GM23338 (cell line): ENCODE measurements around the gene SMG6.

Experiments used
- CTCF ChIP-seq, 2 experiments: fragments of 200-600 bp in 1 of 2; sonication (generic) in 1 of 2; conservative IDR thresholded peaks; 2 replicates each; pipeline versions ENCODE4 v1.5.1 to v1.6.1; 2016 to 2017; ENCODE audit warnings: antibody characterized with exemption in 2 of 2, low read depth in 2 of 2, mild to moderate bottlenecking in 2 of 2, moderate library complexity in 1 of 2
- EZH2 ChIP-seq: fragments of 200-600 bp; sonication (generic); IDR thresholded peaks from one replicate; pipeline ENCODE4 v1.8.0; 2017; ENCODE audit warnings: antibody characterized with exemption, mild to moderate bottlenecking, low read depth; ENCODE audit not compliant: unreplicated experiment
- EZH2phosphoT487 ChIP-seq: fragments of 200-600 bp; sonication (generic); IDR thresholded peaks from one replicate; pipeline ENCODE4 v1.8.1; 2018; ENCODE audit warnings: antibody characterized with exemption; ENCODE audit not compliant: unreplicated experiment
- JUNB ChIP-seq: IDR thresholded peaks from one replicate; pipeline ENCODE4 v1.6.1; 2016; ENCODE audit warnings: antibody characterized with exemption; ENCODE audit not compliant: unreplicated experiment
- POLR2AphosphoS5 ChIP-seq: IDR thresholded peaks from 2 replicates; pipeline ENCODE4 v1.6.1; 2016; ENCODE audit warnings: antibody characterized with exemption, low read depth
- REST ChIP-seq: IDR thresholded peaks from one replicate; pipeline ENCODE4 v1.6.1; 2018; ENCODE audit warnings: antibody characterized with exemption; ENCODE audit not compliant: unreplicated experiment
- ZNF114 ChIP-seq: fragments of 250-450 bp; sonication (Bioruptor Pico); IDR thresholded peaks from 2 replicates; pipeline ENCODE4 v1.5.0; 2020; ENCODE audit warnings: mild to moderate bottlenecking, moderate library complexity

- TF ChIP-seq CTCF (conservative IDR thresholded peaks at IDR 0.05; ENCODE audit: low read depth in 2 of 2) (no peak), EZH2 (no peak), POLR2AphosphoS5 (no peak), REST (no peak), JUNB (no peak), ZNF114 (no peak), EZH2phosphoT487 (no peak)
These were observed 220.0 kb downstream of the SMG6 start for GRCh38 chr17:2083613-2084035.
